GM12878 (cell line): ENCODE measurements around the gene CNKSR3.

Experiments used
- EP300 ChIP-seq, 2 experiments: fragments of 150-350 bp in 1 of 2; IDR thresholded peaks; 2 replicates each; pipeline ENCODE4 v1.6.1; 2011 to 2012; ENCODE audit warnings: low read depth in 2 of 2, low read length in 2 of 2, borderline replicate concordance in 1 of 2, improper control_type of control experiment in 1 of 2, inconsistent platforms in 1 of 2; ENCODE audit not compliant: control insufficient read depth in 1 of 2
- HDAC2 ChIP-seq: fragments of 200-600 bp; sonication (generic); IDR thresholded peaks from 2 replicates; pipeline ENCODE4 v1.6.1; 2017
- JUND ChIP-seq: IDR thresholded peaks from 2 replicates; pipeline ENCODE4 v1.6.1; 2012; ENCODE audit warnings: low read depth, mild to moderate bottlenecking, low read length, improper control_type of control experiment, moderate library complexity
- NFXL1 ChIP-seq: fragments of 450-650 bp; IDR thresholded peaks from 2 replicates; pipeline ENCODE4 v1.6.1; 2017; ENCODE audit warnings: antibody characterized with exemption, mild to moderate bottlenecking, borderline replicate concordance
- NRF1 ChIP-seq: conservative IDR thresholded peaks from 2 replicates; pipeline ENCODE4 v1.6.1; 2011; ENCODE audit warnings: mild to moderate bottlenecking, low read depth, low read length, improper control_type of control experiment
- POLR2A ChIP-seq: IDR thresholded peaks from 2 replicates; pipeline ENCODE4 v1.6.1; 2011; ENCODE audit warnings: low read depth, mild to moderate bottlenecking, low read length
- SIN3A ChIP-seq: IDR thresholded peaks from 2 replicates; pipeline ENCODE4 v1.6.1; 2012; ENCODE audit warnings: low read depth, low read length, improper control_type of control experiment
- SREBF2 ChIP-seq: IDR thresholded peaks from 2 replicates; pipeline ENCODE4 v1.6.1; 2012; ENCODE audit warnings: mild to moderate bottlenecking, low read length
- ZNF274 ChIP-seq: IDR thresholded peaks from one replicate; pipeline ENCODE4 v1.8.0; 2011; ENCODE audit not compliant: insufficient read length, insufficient read depth
- TF ChIP-seq, protein P1 (sequence below): IDR thresholded peaks from 2 replicates; pipeline ENCODE4 v1.6.1; 2012; ENCODE audit warnings: low read depth, low read length, improper control_type of control experiment
- TF ChIP-seq, protein P2 (sequence below): fragments of 450-650 bp; formaldehyde crosslinking; IDR thresholded peaks from 2 replicates; pipeline ENCODE4 v1.5.0; 2022; ENCODE audit warnings: mild to moderate bottlenecking, missing genetic modification characterization
- TF ChIP-seq, protein P3 (sequence below), 3 experiments: IDR thresholded peaks in 2 of 3; conservative IDR thresholded peaks in 1 of 3; 2 replicates each; pipeline ENCODE4 v1.5.1; 2011; ENCODE audit warnings: low read depth in 3 of 3, low read length in 3 of 3, mild to moderate bottlenecking in 3 of 3, control low read depth in 2 of 3, moderate library complexity in 2 of 3, inconsistent platforms in 1 of 3, mixed read lengths in 1 of 3; ENCODE audit not compliant: control insufficient read depth in 2 of 3, insufficient read depth in 1 of 3; ENCODE audit errors: extremely low read depth in 1 of 3

DNA sequence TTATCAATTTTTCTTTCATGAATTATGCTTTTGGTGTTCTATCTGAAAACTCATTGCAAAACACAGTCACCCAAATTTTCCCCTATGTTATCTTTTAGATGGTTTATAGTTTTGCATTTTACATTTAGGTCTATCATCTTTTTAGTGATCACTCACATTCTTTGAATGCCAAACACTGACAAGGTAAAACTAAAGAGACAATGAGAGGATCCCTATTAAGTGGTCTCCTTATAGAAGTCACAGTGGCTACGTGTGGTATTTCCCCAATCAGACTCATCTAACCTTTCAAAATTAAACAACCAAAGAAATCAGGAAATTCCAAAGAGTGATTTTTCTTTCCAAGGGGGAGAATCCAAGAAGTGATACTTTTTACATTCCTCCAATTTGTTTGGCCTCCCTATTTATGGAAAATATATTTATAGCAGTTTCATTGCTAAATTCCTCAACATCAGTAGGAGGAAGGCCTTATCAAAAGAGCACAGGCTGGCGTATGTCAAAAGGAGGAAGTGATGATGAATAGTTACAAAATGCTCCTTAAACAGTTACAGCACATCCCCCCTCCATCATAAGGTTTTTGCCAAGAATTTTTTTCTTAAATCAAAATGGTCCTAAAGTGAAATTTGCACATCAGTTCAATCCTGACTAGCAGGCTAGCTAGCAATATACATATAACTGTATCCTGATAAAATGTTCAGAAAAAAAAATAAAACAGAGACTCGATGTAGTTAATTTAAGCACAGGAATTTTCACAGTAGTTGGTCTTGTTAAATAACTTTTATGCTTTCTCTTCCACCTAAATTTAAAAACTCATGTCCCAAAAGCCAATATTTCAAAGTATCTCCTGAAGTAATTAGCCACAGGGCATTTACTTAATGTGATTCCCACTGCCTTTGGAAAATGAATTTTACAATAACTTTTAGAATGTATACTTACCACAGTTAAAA is 77.7 kb downstream of the CNKSR3 start:
- TF ChIP-seq SIN3A (no peak), NRF1 (no peak), POLR2A (no peak), JUND (no peak), NFXL1 (no peak), ZNF274 (no peak), HDAC2 (no peak), SREBF2 (no peak), EP300 (IDR thresholded peaks at IDR 0.05; ENCODE audit: borderline replicate concordance in 1 of 2, control insufficient read depth in 1 of 2, low read depth in 2 of 2, low read length in 2 of 2) (no peak)
- TF ChIP-seq, protein P1, sequence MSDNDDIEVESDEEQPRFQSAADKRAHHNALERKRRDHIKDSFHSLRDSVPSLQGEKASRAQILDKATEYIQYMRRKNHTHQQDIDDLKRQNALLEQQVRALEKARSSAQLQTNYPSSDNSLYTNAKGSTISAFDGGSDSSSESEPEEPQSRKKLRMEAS: no peak
- TF ChIP-seq, protein P2, sequence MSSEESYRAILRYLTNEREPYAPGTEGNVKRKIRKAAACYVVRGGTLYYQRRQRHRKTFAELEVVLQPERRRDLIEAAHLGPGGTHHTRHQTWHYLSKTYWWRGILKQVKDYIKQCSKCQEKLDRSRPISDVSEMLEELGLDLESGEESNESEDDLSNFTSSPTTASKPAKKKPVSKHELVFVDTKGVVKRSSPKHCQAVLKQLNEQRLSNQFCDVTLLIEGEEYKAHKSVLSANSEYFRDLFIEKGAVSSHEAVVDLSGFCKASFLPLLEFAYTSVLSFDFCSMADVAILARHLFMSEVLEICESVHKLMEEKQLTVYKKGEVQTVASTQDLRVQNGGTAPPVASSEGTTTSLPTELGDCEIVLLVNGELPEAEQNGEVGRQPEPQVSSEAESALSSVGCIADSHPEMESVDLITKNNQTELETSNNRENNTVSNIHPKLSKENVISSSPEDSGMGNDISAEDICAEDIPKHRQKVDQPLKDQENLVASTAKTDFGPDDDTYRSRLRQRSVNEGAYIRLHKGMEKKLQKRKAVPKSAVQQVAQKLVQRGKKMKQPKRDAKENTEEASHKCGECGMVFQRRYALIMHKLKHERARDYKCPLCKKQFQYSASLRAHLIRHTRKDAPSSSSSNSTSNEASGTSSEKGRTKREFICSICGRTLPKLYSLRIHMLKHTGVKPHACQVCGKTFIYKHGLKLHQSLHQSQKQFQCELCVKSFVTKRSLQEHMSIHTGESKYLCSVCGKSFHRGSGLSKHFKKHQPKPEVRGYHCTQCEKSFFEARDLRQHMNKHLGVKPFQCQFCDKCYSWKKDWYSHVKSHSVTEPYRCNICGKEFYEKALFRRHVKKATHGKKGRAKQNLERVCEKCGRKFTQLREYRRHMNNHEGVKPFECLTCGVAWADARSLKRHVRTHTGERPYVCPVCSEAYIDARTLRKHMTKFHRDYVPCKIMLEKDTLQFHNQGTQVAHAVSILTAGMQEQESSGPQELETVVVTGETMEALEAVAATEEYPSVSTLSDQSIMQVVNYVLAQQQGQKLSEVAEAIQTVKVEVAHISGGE (CRISPR knock-in tag): no peak
- TF ChIP-seq, protein P3, sequence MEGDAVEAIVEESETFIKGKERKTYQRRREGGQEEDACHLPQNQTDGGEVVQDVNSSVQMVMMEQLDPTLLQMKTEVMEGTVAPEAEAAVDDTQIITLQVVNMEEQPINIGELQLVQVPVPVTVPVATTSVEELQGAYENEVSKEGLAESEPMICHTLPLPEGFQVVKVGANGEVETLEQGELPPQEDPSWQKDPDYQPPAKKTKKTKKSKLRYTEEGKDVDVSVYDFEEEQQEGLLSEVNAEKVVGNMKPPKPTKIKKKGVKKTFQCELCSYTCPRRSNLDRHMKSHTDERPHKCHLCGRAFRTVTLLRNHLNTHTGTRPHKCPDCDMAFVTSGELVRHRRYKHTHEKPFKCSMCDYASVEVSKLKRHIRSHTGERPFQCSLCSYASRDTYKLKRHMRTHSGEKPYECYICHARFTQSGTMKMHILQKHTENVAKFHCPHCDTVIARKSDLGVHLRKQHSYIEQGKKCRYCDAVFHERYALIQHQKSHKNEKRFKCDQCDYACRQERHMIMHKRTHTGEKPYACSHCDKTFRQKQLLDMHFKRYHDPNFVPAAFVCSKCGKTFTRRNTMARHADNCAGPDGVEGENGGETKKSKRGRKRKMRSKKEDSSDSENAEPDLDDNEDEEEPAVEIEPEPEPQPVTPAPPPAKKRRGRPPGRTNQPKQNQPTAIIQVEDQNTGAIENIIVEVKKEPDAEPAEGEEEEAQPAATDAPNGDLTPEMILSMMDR (IDR thresholded peaks at IDR 0.05 in 2 of 3, conservative IDR thresholded peaks at IDR 0.05 in 1 of 3; ENCODE audit: control insufficient read depth in 2 of 3, extremely low read depth in 1 of 3, insufficient read depth in 1 of 3, low read depth in 3 of 3, low read length in 3 of 3): no peak
